Activated CD8-positive, alpha-beta memory T cell treated with anti-CD3 and anti-CD28 coated beads for 24 hours (primary cell): Measurements from ENCODE around the gene DHH.

ENCODE experiments used
- DNase-seq: peaks from one replicate; pipeline ENCODE4 v3.0.0-alpha.2; 2020

The DHH gene

DNA sequence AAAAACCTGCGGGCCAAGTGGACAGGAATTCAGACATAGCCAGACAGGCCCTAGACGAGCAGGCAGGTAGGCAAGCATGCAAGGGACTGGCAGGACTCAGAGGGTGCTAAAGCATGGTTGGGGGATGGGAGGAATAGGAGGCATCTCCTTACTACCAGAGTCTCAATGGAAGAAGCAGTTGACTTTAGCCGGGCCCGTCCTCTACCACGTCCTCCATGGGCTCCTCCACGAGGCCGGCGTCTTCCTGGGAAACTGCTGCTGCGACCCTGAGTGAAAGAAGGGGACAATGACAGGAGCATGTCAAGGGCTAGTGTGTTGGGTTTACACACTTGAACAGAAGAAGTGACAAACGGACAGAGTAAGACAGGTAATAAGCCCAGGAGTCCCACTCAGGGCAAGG, 45.6 kb downstream of the DHH start:
- no peak for DNase-seq

DNA sequence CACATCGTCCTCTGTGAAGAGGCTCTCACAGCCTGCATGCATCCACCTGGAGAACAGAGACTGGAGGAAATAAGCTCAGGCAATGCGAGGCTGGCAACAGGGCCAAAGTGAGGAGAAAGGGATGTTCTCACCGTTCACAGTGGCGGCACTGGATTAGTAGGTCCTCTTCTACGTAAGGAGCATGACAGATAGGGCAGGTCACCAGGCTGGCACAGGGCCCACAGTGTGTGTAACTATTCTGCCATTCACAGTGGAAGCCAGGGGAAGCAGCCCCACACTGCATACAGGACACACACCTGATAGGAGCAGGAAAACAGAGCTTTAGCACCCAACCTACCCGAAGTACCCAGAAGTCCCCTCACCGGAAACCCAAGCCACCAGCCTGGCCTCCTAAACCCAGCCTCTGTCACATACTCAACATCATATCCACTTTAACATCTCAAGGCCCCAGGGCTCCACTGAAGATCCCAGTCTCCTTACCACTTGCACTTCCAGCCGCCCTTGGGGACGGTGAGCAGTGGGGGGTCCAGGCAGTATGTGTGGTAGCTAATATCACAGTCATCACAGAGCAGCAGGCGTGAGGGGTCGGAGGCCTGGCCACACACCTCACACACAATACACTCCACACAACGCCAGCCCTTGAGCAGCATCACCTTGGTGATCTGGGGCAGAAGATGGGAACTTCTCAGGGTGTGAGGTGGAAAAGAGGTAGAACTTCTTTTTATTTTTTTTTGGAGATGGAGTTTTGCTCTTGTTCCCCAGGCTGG, 48.3 kb downstream of the DHH start:
- no peak for DNase-seq

DNA sequence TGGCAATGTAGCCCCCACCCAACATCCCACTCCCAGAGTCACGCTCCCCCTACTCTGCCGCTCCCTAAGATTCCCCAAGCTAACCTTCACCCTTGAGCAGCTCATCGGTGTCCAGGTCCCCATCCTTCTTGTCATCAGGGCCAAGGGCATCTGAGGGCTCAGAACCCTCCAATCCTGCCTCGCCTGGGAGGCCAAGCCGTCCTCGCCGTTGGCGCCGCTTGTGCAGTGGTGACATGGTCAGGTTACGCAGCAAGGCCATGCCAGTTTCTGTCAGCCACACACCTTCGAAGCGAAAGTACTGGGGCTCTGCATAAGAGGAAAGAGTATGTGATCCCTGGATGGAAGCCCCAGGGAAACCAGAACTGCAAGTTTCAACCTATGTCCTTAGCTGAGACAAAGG, 49.9 kb downstream of the DHH start:
- DNase-seq: no peak

DNA sequence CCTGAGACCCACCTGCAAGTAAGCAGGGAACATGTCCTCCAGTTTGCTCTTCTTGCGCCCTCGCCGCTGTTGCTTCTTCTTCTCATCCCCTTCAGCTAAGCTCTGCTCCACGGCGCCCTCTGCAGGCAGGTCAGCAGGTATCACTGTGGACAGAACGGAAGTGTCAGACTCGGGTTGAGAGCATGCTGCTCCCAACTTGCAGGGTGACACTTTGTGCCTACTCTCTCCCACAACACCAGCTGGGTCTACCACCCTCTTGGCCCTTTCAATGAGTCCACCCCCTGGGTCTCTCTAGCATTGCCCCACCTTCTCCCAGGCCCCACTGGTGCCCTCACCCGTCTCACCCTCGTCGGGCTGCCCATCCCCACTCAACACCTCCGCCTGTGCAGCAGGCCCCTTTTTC, 50.7 kb downstream of the DHH start:
- peak; percentile 89 for DNase-seq

DNA sequence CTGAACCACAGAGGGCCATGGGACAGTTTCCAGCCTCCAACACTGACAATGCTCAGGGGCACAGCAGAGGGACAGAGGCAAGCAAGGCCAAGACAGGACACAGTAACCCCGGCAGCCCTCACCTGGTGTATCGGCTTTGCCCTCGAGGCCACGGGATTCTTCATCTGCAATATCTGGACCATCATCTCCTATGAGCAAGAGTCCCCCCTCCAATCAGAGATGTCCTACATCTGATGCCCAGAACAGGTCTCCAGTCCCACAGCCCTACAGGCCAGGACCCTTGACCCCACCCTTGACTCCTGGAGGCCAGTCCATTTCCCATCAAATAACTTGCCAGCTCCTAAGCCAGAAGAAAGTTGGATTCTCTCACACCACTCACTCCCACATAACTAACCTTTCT, 51.4 kb downstream of the DHH start:
- DNase-seq: no peak

DNA sequence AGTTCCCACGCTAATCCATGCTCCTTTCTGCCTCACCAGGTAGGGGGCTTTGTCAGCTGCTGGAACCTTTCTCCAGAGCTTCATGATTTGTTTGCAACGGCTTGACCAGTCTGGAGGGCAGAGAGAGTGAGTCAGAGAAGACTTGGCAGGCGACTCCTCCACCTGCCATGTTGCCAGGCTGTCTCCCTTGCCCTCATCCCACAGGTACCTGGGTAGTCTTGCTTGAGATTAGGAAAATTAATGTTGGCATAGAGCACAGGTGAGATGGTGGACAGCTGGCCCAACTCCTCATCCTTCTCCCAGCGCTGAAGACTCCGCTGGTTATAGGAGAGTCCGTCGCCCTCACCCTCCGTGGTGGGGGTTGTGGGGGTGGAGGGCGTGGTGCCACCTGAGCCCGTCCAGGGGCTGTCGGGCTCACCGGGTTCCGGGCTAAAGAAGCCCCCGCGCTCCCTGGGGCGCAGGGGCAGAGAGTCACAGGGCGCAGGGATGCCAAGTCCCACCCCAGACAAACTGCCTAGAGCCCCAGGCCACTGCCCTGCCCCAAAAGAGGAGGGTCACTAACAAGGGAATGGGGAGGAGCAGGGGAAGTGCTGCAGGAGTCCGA, 52.6 kb downstream of the DHH start:
- no peak for DNase-seq

DNA sequence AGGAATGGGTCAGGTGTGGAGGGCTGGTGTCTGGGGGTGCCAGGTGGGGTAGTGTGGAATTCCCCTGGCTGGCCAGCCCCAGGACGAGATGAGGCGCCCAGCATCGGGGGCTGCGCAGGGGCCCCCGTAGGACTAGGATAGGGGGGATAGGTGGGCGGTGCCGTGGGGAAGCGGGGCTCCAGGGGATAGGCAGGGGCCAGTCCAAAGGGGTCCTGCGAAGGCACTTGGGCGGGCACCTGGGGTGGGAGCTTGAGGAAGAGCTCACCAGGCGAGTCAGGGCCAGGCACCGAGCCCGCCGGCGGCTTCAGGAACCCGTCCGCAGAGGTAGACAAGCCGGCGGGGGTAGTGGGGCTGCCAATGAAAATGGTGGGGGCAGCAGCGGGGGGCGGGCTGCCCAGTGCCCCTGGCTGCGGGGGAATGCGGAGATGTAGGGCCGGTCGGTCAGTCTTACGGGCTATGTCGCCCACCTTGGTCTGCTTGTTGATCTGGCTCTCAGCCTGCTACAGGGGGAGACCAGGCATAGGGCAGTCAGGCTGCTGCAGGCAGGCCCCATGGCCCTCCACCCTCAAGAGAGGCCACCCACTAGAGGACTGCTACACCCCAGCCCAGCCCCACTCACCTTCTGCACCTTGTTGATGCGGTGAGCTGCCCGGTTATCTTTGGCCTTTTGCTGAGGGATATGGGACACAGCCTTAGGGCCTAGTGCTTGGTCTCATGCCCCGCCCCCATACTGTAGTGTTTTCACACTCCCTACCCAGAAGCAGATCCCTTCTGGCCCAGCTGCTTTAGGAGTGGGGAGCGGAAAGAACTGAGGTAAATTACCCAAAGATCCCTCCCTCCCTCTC, 53.3 kb downstream of the DHH start:
- no peak for DNase-seq

DNA sequence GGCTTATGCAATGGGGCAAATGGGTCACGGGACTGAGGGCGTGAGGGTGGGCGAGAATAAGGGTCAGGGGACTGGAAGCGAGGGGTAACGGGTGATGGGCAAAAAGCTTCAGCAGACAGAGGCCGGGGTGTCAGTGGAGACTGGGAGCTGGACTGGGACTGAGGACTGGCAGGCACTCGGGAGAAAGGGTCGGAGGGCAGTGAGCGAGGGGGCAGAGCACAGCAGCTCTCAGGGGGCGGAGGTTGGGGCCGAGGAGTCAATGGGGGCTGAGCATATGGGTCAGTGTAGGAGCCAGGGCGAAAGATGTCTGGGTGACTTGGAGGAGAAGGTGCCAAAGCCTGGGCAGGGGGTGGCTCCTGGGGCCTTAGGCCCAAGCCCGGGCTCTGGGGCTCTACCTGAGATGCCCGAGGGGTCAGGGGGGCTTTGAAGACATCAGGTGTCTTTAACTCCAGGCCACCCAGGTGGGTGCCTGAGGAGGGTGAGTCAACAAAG, 54.2 kb downstream of the DHH start:
- no peak for DNase-seq

DNA sequence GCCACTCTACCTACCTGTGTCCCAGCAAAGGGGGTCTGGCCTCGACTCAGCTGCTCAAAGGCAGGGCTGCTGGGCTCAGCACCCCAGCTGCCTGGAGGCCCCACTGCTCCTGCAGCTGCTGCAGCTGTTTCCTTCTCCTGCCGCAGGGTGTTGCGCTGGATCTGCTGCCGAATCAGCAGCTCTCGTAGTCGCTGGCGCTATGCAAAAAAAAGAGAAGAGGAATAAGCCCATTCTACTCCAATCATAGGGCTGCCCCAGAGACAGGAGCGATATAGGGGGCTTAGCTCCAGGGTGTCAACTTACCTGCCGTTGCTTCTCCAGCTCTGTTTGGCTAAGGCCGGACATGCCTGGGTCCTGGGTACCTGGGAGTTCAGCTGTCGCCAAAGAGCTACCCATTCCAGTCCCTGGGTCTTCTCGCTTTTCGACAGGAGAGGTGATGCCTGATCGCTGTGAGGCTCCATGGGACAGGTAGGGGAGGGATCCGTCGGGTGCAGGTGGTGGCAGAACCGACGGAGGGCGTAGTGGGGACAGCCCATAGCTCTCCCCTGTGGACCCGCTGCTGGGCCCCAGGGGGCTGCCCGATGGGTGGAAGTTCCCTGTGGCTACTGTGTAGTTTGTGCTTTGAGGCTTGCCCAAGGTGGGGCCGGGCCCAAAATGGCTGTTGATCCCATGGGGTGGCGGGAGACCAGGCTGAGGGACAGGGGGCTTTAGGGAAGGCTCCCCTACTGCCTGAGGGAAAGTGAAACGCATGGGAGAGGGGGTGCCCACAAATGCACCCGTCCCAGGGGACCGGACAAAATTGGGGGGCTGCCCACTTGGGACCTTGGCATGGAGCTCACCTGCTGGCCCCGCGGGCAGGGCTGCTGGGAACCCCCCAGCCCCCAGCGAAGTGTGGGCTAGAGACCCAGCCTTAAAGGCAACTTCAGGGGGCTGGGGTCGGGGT, 54.9 kb downstream of the DHH start:
- no peak for DNase-seq

DNA sequence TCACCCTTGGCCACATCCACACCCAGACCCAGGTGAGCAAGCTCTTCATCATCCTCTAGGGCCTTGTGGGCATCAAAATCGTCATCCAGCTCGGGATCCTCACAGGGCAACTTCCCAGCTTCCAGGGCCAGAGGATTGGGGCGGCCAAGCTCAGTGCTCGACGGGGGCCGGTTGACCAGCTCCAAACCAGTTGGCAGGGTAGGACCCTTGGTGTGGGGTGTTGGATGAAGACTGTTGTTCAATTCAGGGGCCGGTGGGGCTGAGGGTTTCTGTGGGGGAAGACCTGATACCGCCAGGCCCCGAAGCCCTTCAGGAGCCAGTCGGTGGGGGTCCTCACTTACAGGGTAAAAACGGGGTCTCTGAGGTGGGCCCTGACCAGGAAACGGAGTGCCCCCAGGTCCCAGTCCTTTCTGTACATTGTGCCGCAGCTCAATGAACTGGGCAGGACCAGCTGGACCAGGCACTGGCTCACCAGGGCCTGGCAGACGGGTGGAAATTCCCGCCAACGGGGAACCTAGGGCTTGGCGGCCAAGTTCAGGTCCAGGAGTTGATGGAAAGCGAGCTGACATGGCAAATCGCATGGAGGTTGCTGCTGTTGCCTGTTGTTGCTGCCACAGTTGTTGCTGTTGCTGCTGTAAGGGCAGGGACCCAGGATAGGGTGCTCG, 56.2 kb downstream of the DHH start:
- no peak for DNase-seq

DNA sequence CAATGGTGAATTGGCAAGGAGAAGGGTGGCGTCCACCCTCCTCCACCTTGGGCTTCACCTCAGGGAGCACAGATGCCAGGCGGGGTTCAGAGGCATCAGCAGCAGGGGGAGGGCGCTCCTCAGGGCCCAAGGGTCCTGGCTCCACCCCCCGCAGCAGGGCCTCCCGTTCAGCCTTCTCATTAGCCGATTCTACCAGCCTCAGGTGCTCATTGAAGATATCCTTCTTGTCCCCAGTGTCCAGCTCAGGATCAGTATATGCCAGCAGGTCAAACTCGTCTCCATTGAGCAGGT, 56.7 kb downstream of the DHH start:
- DNase-seq: no peak

DNA sequence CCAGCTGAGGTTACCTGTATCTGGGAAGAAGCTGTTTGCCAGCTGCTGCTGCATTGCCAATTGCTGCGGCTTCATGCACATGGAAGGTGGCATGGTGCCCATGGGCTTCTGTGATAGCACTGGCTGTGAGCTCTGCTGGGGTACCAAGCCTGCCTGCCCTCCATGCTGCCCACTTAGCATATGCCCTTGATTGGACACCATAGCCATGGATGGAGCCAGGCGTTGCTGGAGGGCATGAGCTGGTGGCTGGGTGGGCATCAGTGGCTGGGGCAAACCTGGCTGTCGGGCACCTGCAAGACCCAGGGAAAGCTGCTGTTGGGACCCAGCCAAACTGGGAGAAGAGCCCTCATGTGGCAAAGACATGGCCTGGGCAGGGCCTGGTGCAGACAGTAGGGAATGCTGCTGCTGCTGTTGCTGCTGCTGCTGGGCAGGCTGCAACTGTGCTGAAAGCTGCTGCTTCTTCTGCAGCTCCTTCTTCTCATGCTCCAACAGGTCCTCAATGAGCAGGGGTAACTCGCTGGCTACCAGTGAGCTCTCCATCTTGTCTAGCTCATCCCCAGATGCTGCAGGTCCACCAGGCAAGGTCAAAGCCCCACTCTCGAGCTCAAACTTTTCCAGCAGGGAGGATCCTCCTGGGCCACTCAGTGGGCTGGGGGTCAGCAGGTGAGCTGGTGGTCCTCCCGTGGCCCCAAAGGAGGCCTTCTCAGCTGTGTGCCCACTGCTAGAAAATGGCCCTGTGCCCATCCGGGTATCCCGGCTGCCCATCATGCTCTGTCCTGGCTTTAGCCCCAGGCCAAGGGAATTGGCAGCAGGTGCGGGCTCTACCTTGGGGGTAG, 57.3 kb downstream of the DHH start:
- no peak for DNase-seq
